GM12874 (cell line): ENCODE results near the gene XCR1.

Experiments
- CTCF ChIP-seq: IDR thresholded peaks from 2 replicates; pipeline ENCODE4 v1.5.1; 2011; ENCODE audit warnings: low read depth, mild to moderate bottlenecking, control low read depth, low read length, moderate library complexity; ENCODE audit not compliant: insufficient read depth

XCR1 gene

GRCh38 chr3:45981346-45982074 lies 45.8 kb downstream of the XCR1 start:
- TF ChIP-seq CTCF: no peak

- TF ChIP-seq CTCF: no peak
Measured at GRCh38 chr3:45980819-45981218, 46.5 kb downstream of the XCR1 start.

- no peak for TF ChIP-seq CTCF
Measured at GRCh38 chr3:45980229-45980813, 47.0 kb downstream of the XCR1 start.

GRCh38 chr3:45979378-45979777 lies 47.9 kb downstream of the XCR1 start:
- no peak for TF ChIP-seq CTCF

GRCh38 chr3:45978006-45978761 lies 49.1 kb downstream of the XCR1 start:
- TF ChIP-seq CTCF: no peak

- TF ChIP-seq CTCF: no peak
Measured at GRCh38 chr3:45976191-45977091, 50.8 kb downstream of the XCR1 start.
